KBM-7 (cell line): Measurements from ENCODE around the gene UCK1.

Experiments used
- DNase-seq: peaks from one replicate; pipeline ENCODE4 v3.0.0-alpha.2; 2015
- in situ Hi-C: fragments of 300-500 bp; cut with MboI; formaldehyde crosslinking; loops from 2 replicates; pipeline ENCODE4 v1.14.3; 2020; ENCODE audit warnings: low sequenced_read_pairs, low pct_unique_long_range_greater_than_20kb, mixed read lengths

Gene UCK1

DNA sequence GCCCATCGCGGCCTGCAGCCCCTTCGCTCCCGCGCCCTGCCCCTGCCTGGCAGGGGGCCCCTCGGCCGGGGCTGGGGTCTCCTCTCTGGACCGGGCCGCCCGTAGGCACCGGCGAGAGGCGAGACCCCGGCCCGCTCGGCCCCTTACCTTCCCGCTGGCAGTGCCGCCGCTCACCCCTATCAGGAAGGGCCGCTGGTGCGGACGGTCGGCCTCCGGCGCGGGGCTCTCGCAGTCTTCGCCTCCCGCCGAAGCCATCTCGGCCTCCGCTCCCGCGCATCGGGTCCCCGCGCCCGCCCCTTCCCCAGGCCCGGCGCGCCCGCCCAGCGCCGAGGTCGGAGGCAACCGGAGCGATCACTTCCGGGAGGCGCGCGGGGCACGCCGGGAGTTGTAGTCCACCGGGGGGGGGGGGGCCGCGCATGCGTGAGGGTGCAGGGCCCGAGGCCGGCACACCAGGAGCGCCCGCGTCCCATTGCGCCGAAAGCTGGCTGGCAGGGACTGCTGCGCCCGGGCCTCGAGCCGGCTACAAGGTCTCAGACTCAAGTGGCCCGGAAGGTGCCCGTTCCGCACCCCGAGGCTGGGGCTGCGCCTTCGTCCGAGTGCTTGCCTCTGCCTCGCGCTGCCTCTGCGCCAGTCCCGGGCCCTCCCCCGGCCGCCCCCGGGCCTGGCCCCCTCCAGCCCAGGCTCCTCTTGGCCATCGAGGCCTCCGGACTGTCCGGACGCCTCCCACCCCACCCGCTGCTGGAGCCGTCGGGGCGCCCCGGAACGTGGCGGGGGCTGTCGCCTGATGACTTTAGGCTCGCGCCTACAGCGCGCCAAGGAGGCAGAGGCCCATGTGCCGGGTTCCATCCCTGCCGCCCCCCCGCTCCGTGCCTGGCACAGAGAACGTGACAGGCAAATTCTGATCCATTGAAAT, at the start of gene UCK1:
UCK1 (minus strand) TSS at position 344 of the 913 bp plus-strand sequence; CDS start at position 255, 89 bp downstream.
- DNase-seq = peak; percentile 82
- in situ Hi-C loops = no loop called here

DNA sequence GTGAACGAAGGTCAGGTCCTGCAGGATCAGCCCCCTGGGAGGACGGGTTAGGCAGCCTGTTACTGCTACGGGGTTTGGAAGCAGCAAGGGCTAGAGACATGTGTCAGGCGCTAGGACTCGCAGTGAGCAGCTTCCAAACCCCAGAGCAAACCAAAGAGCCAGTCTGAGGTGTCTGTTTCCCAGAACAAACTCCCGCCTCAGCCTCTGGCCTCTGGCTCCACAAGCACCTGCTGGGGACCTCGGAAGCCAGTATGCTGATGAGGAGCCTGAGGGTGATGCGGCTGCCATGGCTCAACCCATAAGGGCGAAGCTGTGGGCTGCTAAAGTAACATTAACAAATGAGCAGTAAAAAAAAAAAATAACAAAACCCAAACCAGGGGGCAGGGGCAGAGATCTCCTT, 49.3 kb upstream of the UCK1 start:
- in situ Hi-C loops = loop anchor here (25.0 kb wide), 1 partner anchor 157 kb away; the partner anchor contains the start of gene RAPGEF1
- no peak for DNase-seq

DNA sequence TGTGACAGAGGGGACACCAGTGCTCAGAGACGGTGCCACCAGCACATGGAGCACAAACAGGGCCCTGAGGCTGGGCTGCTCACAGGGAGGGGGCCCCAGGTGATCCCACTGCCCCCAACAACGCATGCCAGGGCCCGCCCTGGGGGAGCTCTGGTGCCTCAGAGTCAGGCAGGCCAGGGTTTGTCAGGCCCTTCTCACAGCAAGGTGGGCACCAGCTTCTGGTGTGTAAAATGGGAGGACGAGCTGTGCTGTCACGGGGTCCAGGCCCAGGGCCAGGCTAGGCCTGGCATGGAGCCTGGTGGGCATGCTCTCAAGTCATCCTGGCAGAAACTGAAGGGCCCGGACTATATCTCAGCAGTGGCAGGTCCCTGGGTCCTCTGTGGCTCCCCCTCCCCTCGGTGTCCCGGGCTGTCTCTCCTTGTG, 48.7 kb upstream of the UCK1 start:
- DNase-seq = no peak
- in situ Hi-C loops = loop anchor here (25.0 kb wide), 1 partner anchor 158 kb away; the partner anchor contains the start of gene RAPGEF1

DNA sequence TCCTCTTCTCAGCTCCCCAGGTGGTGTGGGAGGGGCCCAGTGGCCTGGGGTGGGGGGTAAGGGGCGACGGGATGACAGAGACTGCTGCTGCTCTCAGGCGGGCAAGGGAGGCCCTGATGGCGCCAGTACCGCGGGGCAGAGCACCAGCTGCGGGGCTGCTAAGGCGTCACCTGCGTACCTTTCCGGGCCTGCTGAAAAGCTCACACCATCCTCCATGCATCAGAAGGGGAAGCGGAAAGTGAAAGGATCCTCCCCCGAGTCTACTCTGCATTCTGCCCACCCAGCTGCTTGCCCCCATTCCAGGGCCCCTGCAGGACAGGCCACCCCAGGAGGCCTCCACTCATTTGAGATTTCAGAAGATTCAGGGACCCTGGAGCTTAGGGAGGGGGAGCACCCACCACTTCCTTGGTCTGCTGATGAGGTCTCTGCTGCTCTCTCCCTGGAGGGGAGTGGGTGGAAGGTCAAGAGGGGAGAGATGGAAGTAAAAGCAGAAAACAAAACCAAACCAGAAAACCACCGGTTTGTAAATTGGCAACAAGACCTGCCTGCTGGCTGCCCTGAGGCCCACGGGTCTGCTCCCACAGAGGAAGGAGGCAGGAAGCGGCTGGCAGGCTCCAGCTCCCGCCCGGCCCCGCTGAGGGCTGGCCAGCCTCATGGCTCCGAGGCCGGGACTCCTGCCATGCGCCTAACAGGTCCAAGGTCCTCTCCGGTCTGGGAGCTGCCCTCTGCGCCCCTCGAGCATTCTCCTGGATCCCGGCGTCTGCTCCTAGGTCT, 47.9 kb upstream of the UCK1 start:
- DNase-seq = no peak
- in situ Hi-C loops = loop anchor here (25.0 kb wide), 1 partner anchor 158 kb away; the partner anchor contains the start of gene RAPGEF1

DNA sequence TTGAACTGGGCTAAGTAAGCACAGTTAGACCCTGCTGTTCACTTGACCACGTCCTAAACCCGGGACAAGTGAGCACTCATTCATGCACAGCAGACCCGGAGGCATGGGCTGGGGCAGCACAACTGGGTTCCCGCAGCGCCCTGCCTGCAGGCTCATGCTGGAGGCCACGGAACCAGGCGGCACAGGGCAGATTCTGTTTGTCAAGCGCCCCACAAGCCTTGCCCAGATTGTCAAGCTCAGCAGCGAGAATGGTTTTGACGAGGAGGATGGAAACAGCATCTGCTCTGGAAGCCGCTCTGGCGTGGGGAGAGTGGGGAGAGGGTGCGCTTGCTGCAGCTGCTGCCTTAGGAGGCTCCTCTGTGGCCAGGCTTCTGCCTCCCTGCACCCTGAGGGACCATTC, 47.0 kb upstream of the UCK1 start:
- DNase-seq = no peak
- in situ Hi-C loops = loop anchor here (25.0 kb wide), 1 partner anchor 159 kb away; the partner anchor contains the start of gene RAPGEF1

DNA sequence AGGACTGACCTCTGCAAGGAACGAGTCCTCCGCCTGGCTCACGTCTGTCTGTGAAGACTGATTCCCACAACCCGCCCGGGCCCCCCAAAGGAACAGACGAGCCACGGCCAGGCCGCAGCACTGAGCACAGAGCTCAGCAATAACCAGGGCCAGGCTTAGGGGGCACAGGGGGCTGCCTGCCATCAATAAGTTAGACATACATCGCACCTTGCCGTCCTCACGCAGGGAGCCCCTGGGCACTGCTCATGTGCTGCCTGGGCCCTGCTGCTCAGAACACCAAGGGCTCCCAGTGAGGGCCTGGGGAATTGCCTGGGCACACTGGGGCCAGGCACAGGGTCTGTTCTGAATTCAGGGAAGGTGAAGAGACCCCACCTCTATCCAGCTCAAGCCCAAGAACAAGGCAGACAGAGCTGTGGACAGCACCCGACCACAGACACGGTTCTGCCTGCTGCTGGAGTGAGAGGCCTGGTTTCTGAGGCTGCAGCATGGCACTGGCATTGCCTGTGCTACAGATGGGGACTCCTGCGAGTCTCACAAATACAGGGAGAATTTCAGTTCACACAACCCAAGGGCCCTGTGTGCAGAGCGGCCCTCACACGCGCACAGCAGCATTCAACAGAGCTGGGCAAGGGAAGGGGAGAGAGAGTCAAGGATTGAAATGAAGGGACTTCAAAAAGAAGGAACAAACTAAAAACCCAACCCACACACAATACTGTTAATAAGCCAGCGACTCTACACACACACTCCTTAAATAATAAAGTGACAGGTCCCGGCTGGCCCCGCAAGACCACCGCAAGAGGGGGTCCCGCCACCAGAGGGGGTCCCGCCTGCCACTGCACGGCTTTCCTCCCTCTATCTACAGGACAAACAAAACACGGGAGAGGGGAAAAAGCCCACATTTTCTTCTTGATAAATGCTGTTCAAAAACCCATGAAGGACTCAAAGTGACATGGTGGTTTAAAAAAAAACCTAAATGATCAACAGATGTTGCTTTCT, 46.2 kb upstream of the UCK1 start:
- in situ Hi-C loops = loop anchor here (25.0 kb wide), 1 partner anchor 160 kb away; the partner anchor contains the start of gene RAPGEF1
- no peak for DNase-seq

DNA sequence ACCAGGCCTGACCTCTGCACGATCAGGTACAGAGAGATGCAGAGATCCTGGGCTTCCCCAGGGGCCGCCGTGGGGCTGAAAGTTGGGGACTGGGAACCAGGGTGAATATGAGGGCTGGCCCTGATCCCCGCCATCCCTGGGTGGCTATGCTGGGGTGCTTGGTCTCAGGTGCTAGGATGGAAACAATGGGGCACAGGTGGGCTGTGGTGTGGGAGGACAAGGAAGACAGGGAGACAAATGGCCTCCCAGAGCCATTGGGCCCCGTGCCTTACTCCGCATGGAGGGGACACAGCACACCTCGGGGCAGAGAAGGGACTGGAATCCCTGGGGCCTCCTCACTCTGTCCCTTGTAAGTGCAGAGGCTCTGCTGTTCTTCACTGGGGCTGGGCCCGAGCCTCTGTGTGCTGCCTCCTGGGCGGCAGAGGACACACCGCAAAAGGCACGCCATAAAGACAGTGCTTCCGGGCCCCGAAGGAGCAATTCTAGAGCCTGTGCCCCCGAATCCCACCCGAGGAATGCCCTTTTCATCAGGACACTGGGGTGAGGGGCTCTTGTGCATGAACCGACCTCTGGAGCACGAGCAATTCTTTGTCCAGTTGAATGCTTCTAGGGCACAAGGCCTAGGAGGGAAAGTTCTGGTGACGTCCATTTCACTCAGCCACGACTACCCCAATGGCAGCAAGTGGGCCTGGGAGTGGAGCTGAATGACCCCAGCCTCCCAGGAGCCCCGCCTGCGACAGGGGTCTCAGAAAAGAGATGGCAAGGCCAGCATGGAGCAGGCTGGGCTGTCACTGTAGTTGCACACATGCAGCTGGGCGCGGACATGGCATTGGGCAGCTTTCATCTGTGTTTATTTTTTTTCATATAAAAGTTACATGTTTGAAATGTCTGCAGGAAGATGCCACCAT, 45.1 kb upstream of the UCK1 start:
- in situ Hi-C loops = loop anchor here (25.0 kb wide), 1 partner anchor 161 kb away; the partner anchor contains the start of gene RAPGEF1
- no peak for DNase-seq

DNA sequence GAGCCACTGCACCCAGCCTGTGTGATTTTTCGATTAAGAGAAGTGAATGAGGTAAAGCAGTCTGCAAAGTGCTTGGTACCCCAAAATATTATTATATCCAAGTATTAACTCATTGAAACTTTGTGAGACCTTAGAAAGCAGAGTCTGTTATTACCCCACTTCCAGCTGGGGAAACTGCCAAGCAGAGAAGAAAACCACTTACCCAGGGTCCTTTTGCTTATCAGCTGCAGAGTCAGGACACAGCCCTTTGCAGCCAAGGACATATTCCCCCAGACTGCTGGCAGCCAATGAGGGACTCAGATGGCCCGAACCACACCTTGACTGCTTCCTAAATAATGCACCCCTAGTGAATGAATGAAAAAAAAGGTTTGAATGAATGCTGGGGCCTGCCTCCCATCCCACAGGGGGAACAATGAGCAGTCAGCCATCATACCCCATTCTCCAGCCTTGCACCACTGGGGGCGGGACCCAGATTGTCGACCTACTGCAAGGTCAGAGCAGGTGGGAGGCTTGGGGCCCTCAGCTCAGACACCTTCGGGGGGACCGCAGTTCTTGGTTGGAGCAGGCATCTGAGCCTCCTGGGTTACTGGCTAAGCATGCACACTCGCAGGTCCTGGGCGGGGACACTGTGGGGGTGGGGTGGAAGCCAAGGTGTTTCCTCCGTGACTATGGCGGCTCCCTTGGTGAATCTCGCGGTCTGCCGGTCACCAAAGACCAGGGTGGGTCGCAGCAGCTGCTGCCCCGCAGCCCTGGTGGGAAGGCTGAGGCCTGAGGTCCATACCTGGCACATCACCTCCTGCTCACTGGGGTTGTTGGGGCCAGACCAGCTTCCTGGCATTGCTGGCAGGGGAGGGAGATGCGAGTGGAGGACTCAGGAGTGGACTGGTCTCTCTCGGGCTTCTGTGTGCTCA, 43.9 kb upstream of the UCK1 start:
- no peak for DNase-seq
- in situ Hi-C loops = loop anchor here (25.0 kb wide), 1 partner anchor 162 kb away; the partner anchor contains the start of gene RAPGEF1

DNA sequence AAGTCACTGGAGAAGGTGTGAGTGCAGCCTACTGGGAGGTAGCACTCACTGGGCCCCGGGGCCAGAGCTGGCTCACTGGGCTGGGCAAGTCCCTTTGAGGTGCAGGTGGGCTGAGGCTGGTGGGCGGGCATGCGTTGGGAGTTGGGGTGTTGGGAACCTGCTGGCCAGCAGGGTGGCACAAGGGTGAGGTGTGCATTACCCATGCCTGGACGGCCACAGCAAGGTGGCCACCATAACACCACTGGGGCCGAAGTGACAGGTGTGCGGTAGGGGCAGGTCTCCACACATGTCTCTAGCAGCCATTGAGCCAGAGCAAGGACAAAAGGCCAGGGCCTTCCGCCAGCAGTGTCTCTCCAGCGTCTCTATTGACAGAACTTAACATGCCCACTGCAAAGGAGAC, 36.8 kb upstream of the UCK1 start:
- in situ Hi-C loops = no loop called here
- no peak for DNase-seq

DNA sequence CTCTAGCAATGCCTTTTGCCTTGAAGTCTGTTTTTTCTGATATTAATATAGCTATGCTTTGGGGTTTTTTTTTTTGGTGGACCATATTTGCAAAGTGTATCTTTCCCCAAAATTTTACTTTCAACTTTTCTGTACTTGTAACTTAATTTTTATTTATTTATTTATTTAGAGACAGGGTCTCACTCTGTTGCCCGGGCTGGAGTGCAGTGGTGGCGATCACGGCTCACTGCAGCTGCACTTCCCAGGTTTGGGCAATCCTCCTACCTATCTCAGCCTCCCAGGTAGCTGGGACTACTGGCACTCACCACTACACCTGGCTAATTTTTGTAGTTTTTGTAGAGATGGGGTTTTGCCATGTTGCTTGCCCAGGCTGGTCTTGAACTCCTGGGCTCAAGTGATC, 35.1 kb upstream of the UCK1 start:
- no peak for DNase-seq
- in situ Hi-C loops = no loop called here

DNA sequence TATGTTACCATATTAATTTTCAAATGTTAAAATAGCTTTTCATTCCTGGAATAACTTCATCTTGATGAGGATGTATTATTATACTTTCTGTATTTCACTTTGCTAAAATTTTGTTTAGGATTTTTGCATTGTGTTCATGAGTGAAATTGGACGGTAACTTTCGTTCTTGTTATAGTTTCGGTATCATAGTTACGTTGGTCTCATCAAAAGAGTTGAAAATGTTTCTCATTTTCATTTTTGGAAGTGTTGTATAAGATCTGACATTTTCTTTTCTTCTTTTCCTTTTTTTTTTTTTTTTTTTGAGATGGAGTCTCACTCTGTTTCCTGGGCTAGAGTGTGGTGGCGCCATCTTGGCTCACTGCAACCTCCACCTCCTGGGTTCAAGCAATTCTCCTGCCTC, 34.3 kb upstream of the UCK1 start:
- no peak for DNase-seq
- in situ Hi-C loops = no loop called here

DNA sequence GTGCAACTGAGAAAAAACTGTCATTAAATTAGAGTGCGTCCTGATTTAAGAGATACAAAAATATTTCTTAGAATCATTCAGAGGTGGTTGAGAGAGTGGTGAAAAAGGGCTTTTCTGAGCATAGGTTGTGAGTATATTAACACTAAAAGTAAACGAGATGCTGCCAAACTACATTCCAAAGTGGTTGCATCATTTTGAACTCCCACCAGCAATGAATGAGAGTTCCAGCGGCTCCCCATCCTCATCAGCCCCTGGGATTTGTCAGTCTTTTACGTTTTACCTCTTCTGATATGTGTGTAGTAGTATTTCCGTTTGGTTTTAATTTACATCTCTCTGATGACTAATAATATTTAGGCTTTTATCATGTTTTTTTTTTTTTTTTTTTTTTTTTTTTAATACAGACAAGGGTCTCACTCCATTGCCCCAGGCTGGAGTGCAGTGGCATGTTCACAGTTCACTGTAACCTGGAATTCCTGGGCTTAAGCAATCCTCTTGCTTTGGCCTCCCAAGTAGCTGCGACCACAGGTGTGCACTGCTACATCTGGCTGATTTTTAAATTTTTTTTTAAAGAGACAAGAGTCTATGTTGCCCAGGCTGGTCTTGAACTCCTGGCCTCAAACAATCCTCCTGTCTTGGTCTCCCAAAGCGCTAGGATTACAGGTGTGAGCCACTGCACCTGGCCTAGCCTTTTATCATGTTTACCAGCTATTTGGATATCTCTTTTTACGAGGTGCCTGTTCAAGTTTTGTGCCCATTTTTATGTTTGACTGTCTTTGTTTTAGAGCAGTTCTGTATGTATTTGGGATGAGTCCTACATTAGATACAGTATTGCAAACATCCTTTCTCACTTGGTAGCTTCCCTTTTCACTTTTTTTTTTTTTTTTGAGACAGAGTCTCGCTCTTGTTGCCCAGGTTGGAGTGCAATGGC, 31.2 kb upstream of the UCK1 start:
- in situ Hi-C loops = no loop called here
- DNase-seq = no peak

DNA sequence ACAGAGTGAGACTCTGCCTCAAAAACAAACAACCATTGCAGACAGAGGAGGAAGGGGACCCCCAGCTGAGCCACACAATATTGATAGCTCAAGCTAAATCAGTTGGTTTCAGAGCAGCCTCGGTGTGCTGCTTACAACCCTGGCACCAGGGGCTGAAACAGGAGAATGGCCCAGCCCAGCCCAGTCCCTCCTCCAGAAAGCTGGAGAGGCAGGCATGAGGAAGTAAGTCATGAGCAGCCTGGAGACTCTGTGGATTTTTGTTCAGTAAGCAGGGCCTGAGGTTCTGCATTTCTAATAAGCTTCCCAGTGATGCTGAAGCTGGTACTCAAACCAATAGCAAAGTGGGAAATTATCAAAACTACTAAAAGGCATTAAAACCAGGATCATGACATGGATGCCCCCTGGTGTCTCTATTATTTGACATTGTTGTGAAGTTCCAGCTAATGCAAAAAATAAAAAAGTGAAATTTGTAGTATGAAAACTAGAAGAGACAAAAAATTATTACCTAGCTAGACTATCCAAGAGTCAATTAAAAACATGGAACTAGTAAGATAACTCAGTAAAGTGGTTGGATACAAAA, 28.4 kb upstream of the UCK1 start:
- in situ Hi-C loops = no loop called here
- peak; percentile 18 for DNase-seq

DNA sequence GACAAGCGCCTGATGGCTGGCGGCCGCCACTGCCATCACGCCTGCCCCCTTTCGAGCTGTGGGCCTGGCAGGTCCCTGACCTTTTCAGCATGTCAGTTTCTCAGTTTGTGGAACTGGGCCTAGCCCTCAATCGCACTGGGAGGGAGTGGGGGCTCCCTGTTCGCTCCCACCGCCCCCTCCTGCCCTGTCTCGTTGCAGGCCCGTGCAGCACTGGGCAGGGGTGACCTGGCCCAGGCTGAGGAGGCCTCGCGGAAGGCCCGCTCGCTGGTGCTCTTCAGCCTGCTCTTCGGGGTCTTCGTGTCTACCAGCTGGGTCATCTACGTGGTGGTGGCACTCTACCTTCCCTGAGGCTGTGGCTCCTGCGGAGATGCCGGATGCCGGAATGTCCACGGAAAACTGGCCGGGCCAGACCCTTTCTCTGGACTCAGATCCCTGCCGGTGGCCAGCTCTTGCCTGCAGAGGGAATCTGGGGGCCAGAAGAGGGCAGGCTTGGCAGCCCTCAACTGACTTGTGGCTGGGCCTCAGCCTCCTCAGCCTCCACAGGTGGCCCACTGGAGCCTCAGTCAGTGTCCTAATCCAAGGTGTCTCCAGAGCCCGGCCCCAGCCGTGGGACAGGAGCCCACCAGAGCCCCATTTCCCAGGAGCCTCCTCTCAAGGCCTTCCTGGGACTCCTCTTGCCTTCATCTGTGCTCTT, 26.9 kb upstream of the UCK1 start:
- DNase-seq = no peak
- in situ Hi-C loops = no loop called here
